MM.1S (cell line): ENCODE measurements around the gene ZNF552.

Experiments used
- DNase-seq: peaks from one replicate; pipeline ENCODE4 v3.0.0-alpha.2; 2015
- H2AFZ ChIP-seq: fragments of 300-600 bp; sonication (generic); 2 replicates; pipeline ENCODE4 v1.6.0; 2016; ENCODE audit warnings: antibody characterized with exemption, low read length
- H3F3A ChIP-seq: fragments of 300-600 bp; sonication (generic); 2 replicates; pipeline ENCODE4 v1.6.1; 2016; ENCODE audit warnings: mild to moderate bottlenecking, antibody characterized with exemption, low read length, moderate library complexity, mixed read lengths; ENCODE audit not compliant: insufficient read depth
- H3K27ac ChIP-seq: fragments of 300-600 bp; sonication (generic); 2 replicates; pipeline ENCODE4 v1.5.1; 2016; ENCODE audit warnings: mild to moderate bottlenecking, low read length
- H3K27me3 ChIP-seq: fragments of 300-600 bp; sonication (generic); replicated peaks from 2 replicates; pipeline ENCODE4 v1.6.0; 2016; ENCODE audit warnings: low read length; ENCODE audit not compliant: insufficient read depth
- H3K36me3 ChIP-seq: fragments of 300-600 bp; sonication (generic); replicated peaks from 2 replicates; pipeline ENCODE4 v1.6.1; 2016; ENCODE audit warnings: mild to moderate bottlenecking, low read length, mixed read lengths; ENCODE audit not compliant: insufficient read depth
- H3K4me1 ChIP-seq: fragments of 300-600 bp; sonication (generic); 2 replicates; pipeline ENCODE4 v1.6.1; 2016; ENCODE audit warnings: low read length, mixed read lengths
- H3K4me2 ChIP-seq: fragments of 300-600 bp; sonication (generic); 2 replicates; pipeline ENCODE4 v1.6.0; 2016; ENCODE audit warnings: low read depth, low read length
- H3K4me3 ChIP-seq: fragments of 300-600 bp; sonication (generic); 2 replicates; pipeline ENCODE4 v1.5.1; 2016; ENCODE audit warnings: low read length, mixed read lengths
- H3K79me2 ChIP-seq: fragments of 300-600 bp; sonication (generic); 2 replicates; pipeline ENCODE4 v1.6.1; 2016; ENCODE audit warnings: mixed run types, low read length, mixed read lengths
- H3K9ac ChIP-seq: fragments of 300-600 bp; sonication (generic); 2 replicates; pipeline ENCODE4 v1.6.1; 2016; ENCODE audit warnings: low read length, mixed read lengths
- H3K9me2 ChIP-seq: fragments of 300-600 bp; sonication (generic); replicated peaks from 2 replicates; pipeline ENCODE4 v1.6.1; 2016; ENCODE audit warnings: mild to moderate bottlenecking, low read length, mixed read lengths; ENCODE audit not compliant: insufficient read depth
- H3K9me3 ChIP-seq: fragments of 300-600 bp; sonication (generic); replicated peaks from 2 replicates; pipeline ENCODE4 v1.6.1; 2016; ENCODE audit warnings: mild to moderate bottlenecking, low read length, mixed read lengths; ENCODE audit not compliant: insufficient read depth
- H4K20me1 ChIP-seq: fragments of 300-600 bp; sonication (generic); 2 replicates; pipeline ENCODE4 v1.6.1; 2016; ENCODE audit warnings: mild to moderate bottlenecking, low read length, moderate library complexity, mixed read lengths; ENCODE audit not compliant: insufficient read depth
- EZH2 ChIP-seq: fragments of 300-600 bp; sonication (generic); optimal IDR thresholded peaks from 2 replicates; pipeline ENCODE3; 2017; ENCODE audit warnings: low read depth, mild to moderate bottlenecking, antibody characterized with exemption, low read length, mixed read lengths
- EZH2phosphoT487 ChIP-seq: fragments of 300-600 bp; sonication (generic); IDR thresholded peaks from 2 replicates; pipeline ENCODE4 v1.6.1; 2018; ENCODE audit warnings: antibody characterized with exemption, low read length
- TF ChIP-seq, protein P1 (sequence below): fragments of 300-600 bp; sonication (generic); IDR thresholded peaks from 2 replicates; pipeline ENCODE4 v1.5.1; 2016; ENCODE audit warnings: antibody characterized with exemption, low read length, mixed read lengths

ZNF552 gene

DNA sequence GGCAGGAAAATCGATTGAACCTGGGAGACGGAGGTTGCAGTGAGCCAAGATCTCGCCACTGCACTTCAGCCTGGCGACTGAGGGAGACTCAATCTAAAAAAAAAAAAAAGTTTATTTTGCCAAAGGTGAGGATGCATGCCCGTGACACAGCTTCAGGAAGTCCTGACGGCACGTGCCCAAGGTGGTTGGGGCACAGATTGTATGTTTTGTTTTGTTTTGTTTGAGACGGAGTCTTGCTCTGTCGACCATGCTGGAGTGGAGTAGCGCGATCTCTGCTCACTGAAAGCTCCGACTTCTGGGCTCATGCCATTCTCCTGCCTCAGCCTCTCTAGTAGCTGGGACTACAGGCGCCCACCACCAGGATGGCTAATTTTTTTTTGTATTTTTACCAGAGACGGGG, 3.3 kb upstream of the ZNF552 start:
- H3K36me3 ChIP-seq = no peaks in the 10 kb centered on the region
- H3F3A ChIP-seq = no peaks in the 10 kb centered on the region; the same call in 1 of the 2 replicates
- H3K9me3 ChIP-seq = no peaks in the 10 kb centered on the region
- no peak overlapping the region for H2AFZ ChIP-seq
- no peaks in the 10 kb centered on the region for H3K4me1 ChIP-seq
- no peak overlapping the region for H3K9ac ChIP-seq
- no peaks in the 10 kb centered on the region for H4K20me1 ChIP-seq
- no peaks in the 10 kb centered on the region for H3K9me2 ChIP-seq
- no peak for TF ChIP-seq EZH2phosphoT487
- TF ChIP-seq, protein P1, sequence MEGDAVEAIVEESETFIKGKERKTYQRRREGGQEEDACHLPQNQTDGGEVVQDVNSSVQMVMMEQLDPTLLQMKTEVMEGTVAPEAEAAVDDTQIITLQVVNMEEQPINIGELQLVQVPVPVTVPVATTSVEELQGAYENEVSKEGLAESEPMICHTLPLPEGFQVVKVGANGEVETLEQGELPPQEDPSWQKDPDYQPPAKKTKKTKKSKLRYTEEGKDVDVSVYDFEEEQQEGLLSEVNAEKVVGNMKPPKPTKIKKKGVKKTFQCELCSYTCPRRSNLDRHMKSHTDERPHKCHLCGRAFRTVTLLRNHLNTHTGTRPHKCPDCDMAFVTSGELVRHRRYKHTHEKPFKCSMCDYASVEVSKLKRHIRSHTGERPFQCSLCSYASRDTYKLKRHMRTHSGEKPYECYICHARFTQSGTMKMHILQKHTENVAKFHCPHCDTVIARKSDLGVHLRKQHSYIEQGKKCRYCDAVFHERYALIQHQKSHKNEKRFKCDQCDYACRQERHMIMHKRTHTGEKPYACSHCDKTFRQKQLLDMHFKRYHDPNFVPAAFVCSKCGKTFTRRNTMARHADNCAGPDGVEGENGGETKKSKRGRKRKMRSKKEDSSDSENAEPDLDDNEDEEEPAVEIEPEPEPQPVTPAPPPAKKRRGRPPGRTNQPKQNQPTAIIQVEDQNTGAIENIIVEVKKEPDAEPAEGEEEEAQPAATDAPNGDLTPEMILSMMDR = no peak
- no peak for TF ChIP-seq EZH2
- no peaks in the 10 kb centered on the region for H3K27me3 ChIP-seq
- no peak overlapping the region for H3K4me3 ChIP-seq
- H3K4me2 ChIP-seq = no peak overlapping the region
- no peak for DNase-seq
- H3K79me2 ChIP-seq = peaks cover 45% of the 10 kb centered on the region
- no peak overlapping the region for H3K27ac ChIP-seq

DNA sequence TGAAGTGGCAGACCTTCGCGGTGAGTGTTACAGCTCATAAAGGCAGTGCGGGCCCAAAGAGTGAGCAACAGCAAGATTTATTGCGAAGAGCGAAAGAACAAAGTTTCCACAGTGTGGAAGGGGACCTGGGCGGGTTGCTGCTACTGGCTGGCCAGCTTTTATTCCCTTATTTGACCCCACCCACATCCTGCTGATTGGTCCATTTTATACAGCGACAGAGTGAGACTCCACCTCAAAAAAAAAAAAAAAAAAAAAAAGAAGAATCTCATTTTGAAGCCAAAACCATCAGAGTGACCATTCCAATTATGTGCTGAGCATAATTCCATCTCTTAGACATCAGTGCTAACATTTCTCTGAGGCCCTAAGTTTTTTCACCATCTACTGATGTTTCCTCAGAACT, 1.9 kb upstream of the ZNF552 start:
- Histone ChIP-seq H3K27ac (no peak overlapping the region), H3K4me2 (no peak overlapping the region), H3K36me3 (no peaks in the 10 kb centered on the region), H4K20me1 (no peaks in the 10 kb centered on the region), H2AFZ (no peak overlapping the region), H3K79me2 (peaks cover 36% of the 10 kb centered on the region), H3K9me2 (no peaks in the 10 kb centered on the region), H3F3A (no peaks in the 10 kb centered on the region; the same call in 1 of the 2 replicates), H3K4me3 (no peak overlapping the region), H3K9me3 (no peaks in the 10 kb centered on the region), H3K9ac (no peak overlapping the region), H3K4me1 (no peaks in the 10 kb centered on the region), H3K27me3 (no peaks in the 10 kb centered on the region)
- TF ChIP-seq EZH2phosphoT487 (no peak), EZH2 (no peak)
- TF ChIP-seq, protein P1 = no peak
- no peak for DNase-seq

DNA sequence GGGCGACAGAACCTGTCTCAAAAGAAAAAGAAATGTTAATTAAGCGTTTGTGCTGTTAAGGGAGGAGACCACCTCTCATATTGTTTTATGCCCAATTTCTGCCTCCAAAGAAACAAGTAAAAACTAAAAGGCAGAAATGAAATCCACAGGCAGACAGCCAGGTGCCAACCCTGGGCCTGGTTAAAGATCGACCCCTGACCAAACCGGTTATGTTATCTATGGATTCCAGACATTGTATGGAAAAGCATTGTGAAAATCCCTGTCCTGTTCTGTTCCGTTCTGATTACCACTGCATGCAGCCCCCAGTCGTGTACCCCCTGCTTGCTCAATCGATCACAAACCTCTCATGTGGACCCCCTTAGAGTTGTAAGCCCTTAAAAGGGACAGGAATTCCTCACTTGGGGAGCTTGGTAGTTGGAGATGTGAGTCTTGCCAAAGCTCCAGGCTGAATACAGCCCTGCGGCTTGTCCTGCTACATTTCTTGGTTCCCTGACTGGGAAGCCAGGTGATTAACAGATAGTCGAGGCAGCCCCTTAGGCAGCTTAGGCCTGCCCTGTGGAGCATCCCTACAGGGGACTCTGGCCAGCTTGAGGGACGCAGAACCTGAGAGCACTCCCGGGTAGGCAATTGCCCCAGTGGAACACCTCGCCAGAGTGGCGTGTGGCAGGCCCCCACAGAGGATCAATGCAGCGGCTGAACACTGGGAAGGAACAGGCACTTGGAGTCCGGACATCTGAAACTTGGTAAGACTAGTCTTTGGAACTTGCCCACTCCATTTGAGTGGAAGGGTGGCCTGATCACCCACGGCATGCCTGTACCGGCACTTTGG, 748 bp upstream of the ZNF552 start:
- Histone ChIP-seq H3K4me3 (peak overlapping the region; percentile 91), H3K27ac (no peak overlapping the region), H3K27me3 (no peaks in the 10 kb centered on the region), H2AFZ (peak overlapping the region; percentile 90), H3K9me2 (no peaks in the 10 kb centered on the region), H3K36me3 (no peaks in the 10 kb centered on the region), H3F3A (no peaks in the 10 kb centered on the region; the same call in 1 of the 2 replicates), H3K4me1 (no peaks in the 10 kb centered on the region), H3K9me3 (no peaks in the 10 kb centered on the region), H3K79me2 (peaks cover 26% of the 10 kb centered on the region), H3K4me2 (peak overlapping the region; percentile 82; the same call in 1 of the 2 replicates), H3K9ac (peak overlapping the region; percentile 82; the same call in 1 of the 2 replicates), H4K20me1 (no peaks in the 10 kb centered on the region)
- DNase-seq = no peak
- TF ChIP-seq, protein P1 = no peak
- TF ChIP-seq EZH2 = no peak
- TF ChIP-seq EZH2phosphoT487 = no peak
